BLaER1 treated with 17β-estradiol and CSF1 and Interleukin-3, amounts not matched to agents 10 nM and 100 nM (cell line): ENCODE measurements around the gene NAA16.
A peak's percentile ranks its signal among the peaks of the same experiment; 100 is the strongest.

ENCODE experiments used
- H3K27ac ChIP-seq, 11 experiments: shearing (Covaris generic); formaldehyde crosslinking; 2 replicates each; pipeline ENCODE4 v1.8.1; 2022
- H3K27me3 ChIP-seq, 11 experiments: shearing (Covaris generic); formaldehyde crosslinking; 2 replicates each; pipeline ENCODE4 v1.8.1; 2022
- H3K36me3 ChIP-seq, 11 experiments: shearing (Covaris generic); formaldehyde crosslinking; 2 replicates each; pipeline ENCODE4 v1.8.1; 2022
- H3K4me1 ChIP-seq, 10 experiments: shearing (Covaris generic); formaldehyde crosslinking; 2 replicates each; pipeline ENCODE4 v1.8.1; 2022
- H3K4me2 ChIP-seq, 11 experiments: shearing (Covaris generic); formaldehyde crosslinking; 2 replicates each; pipeline ENCODE4 v1.8.1; 2022
- H3K4me3 ChIP-seq, 10 experiments: shearing (Covaris generic); formaldehyde crosslinking; 2 replicates each; pipeline ENCODE4 v1.8.1; 2022
- H3K9ac ChIP-seq, 11 experiments: shearing (Covaris generic); formaldehyde crosslinking; 2 replicates each; pipeline ENCODE4 v1.8.1; 2022
- H3K9me3 ChIP-seq, 11 experiments: shearing (Covaris generic); formaldehyde crosslinking; replicated peaks in 1 of 11; 2 replicates each; pipeline ENCODE4 v1.8.1; 2022
- H4K20me1 ChIP-seq, 11 experiments: shearing (Covaris generic); formaldehyde crosslinking; 2 replicates each; pipeline ENCODE4 v1.8.1; 2022
- Cebpa-rat ChIP-seq, 11 experiments: shearing (Covaris generic); IDR thresholded peaks; 2 replicates each; pipeline ENCODE4 v1.8.1; 2022

NAA16 gene

DNA sequence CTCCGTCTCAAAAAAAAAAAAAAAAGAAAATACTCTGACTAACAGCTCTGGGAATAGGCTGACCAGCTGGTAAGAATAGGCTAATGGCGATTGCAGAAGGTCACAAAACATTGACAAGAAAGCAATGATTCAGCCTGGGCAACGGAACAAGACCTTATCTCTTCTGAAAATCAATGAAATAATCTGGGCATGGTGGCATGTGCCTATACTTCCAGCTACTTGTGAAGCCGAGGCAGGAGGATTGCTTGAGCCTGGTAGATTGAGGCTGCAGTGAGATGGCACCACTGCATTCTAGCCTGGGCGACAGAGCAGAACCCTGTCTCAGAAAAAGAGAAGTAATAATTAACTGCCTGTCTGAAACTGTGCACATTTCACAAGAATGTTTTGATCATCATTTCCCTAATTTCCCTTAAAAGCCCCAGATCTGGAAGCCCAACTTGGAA lies 28.9 kb upstream of the NAA16 start:
- peak in 1 of 11 experiments; percentile 48; a peak in 1 of 22 replicates for TF ChIP-seq Cebpa-rat (IDR thresholded peaks at IDR 0.05)
- Histone ChIP-seq H3K27ac (peak overlapping the region in 8 of 11 experiments; percentile 47 to 86 (median 70); a peak in 15 of 22 replicates), H4K20me1 (no peaks in the 10 kb centered on the region), H3K27me3 (no peaks in the 10 kb centered on the region), H3K9me3 (peaks cover 0 to 11% (median 3%) of the 10 kb centered on the region in 11 experiments; a peak in 7 of 22 replicates), H3K36me3 (no peaks in the 10 kb centered on the region), H3K4me2 (peak overlapping the region; percentile 1 to 78 (median 43); a peak in 18 of 22 replicates), H3K4me3 (no peak overlapping the region), H3K4me1 (peaks cover 0 to 28% (median 20%) of the 10 kb centered on the region in 10 experiments; a peak in 18 of 20 replicates), H3K9ac (peak overlapping the region in 4 of 11 experiments; percentile 7 to 65 (median 46); a peak in 7 of 22 replicates)

DNA sequence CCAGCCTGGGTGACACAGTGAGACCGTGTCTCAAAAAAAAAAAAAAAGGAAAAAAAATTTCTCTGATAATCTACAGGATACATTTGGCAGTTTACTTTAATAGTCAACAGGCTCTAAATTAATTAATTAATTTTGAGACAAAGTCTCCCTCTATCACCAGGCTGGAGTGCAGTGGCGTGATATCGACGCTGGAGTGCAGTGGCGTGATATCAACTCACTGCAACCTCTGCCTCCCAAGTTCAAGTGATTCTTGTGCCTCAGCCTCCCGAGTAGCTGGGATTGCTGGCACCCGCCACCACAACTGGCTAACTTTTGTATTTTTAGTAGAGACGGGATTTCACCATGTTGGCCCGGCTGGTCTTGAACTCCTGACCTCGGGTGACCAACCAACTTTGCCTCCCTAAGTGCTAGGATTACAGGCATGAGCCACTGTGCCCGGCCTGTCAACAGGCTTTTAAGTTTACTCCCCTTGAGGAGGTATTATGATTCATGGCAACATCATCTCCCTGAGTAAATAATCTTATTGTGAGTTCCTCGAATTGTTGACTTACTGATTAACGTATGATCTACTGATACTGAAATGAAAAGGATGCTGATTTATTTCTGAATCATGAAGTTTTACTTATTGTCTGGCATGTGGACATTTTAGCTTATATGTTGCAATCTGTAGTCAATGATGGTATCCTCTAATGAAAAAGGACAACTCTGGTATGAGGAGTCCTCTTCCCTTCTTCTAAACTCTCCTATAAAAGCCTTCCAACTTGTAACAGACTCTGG lies 26.4 kb upstream of the NAA16 start:
- no peak overlapping the region for H3K9ac ChIP-seq

DNA sequence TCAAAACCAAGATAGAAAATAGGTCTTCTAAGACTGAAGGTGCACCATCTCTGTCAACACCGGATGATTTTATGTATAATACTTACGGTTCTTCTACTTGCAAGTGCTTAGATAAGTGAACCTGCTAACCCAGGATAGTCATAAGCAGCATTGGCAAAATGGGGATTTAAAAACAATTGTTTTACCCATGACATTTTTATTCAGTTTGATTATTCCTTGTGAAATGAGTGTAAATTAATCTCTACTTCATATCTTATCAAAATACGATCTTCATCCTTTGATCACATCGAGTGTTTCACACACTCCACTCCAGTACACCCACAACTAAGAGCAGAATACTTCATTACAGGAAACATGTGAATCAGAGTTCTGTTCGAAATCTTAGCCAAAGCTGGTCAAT lies 24.7 kb upstream of the NAA16 start:
- Histone ChIP-seq H3K4me3 (no peak overlapping the region), H3K4me2 (no peak overlapping the region), H3K27me3 (no peaks in the 10 kb centered on the region), H3K9me3 (peaks cover 0 to 13% (median 6%) of the 10 kb centered on the region in 11 experiments; a peak in 10 of 22 replicates), H3K27ac (no peak overlapping the region), H3K4me1 (peaks cover 0 to 20% (median 17%) of the 10 kb centered on the region in 10 experiments; a peak in 18 of 20 replicates), H3K9ac (no peak overlapping the region), H4K20me1 (no peaks in the 10 kb centered on the region), H3K36me3 (no peaks in the 10 kb centered on the region)
- no peak for TF ChIP-seq Cebpa-rat (IDR thresholded peaks at IDR 0.05)

More for the DNA sequence above, 26.4 kb upstream of the NAA16 start:
- TF ChIP-seq Cebpa-rat (IDR thresholded peaks at IDR 0.05), result no peak
- Histone ChIP-seq H3K4me3 (no peak overlapping the region), H3K36me3 (no peaks in the 10 kb centered on the region), H3K27ac (no peak overlapping the region), H3K4me2 (no peak overlapping the region), H3K9me3 (peaks cover 0 to 11% (median 5%) of the 10 kb centered on the region in 11 experiments; a peak in 7 of 22 replicates), H3K27me3 (no peaks in the 10 kb centered on the region), H3K4me1 (peaks cover 0 to 28% (median 20%) of the 10 kb centered on the region in 10 experiments; a peak in 18 of 20 replicates), H4K20me1 (no peaks in the 10 kb centered on the region)

DNA sequence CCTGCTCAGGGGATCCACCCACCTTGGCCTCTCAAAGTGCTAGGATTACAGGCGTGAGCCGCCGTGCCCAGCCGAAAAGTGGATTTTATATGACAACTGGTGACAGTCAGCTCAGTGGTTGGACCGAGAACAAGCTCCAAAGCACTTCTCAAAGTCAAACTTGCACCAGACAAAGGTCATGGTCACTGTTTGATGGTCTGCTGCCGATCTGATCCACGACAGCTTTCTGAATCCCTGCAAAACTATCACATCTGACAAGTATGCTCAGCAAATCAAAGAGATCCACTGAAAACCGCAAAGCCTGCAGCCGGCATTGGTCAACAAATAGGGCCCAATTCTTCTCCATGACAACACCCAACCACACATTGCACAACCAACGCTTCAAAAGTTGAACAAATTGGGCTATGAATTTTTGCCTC lies 21.6 kb upstream of the NAA16 start:
- Histone ChIP-seq H3K4me1 (no peaks in the 10 kb centered on the region), H3K36me3 (no peaks in the 10 kb centered on the region), H3K9ac (no peak overlapping the region), H3K4me3 (no peak overlapping the region), H3K4me2 (no peak overlapping the region), H4K20me1 (no peaks in the 10 kb centered on the region), H3K9me3 (peaks cover 7 to 34% (median 24%) of the 10 kb centered on the region in 11 experiments; a peak in 20 of 22 replicates), H3K27ac (no peak overlapping the region), H3K27me3 (no peaks in the 10 kb centered on the region)
- no peak for TF ChIP-seq Cebpa-rat (IDR thresholded peaks at IDR 0.05)

DNA sequence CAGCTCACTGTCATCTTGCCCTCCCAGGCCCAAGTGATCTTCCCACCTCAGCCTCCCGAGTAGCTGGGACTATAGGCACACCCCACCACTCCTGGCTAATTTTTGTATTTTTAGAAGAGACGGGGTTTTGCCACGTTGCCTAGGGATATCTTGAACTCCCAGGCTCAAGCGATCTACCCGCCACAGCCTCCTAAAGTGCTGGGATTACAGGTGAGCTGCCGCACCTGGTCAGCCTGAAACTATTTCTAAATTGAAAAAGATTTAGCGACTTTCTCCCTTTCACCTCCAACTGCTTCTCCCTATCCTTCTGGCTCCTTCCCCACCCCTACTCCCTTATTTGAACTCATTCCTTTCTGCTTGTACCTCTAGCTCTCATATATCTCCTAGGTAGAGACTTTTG lies 19.8 kb upstream of the NAA16 start:
- Histone ChIP-seq H3K4me1 (no peaks in the 10 kb centered on the region), H3K4me2 (no peak overlapping the region), H3K4me3 (no peak overlapping the region), H3K9me3 (peaks cover 7 to 34% (median 23%) of the 10 kb centered on the region in 11 experiments; a peak in 20 of 22 replicates), H4K20me1 (no peaks in the 10 kb centered on the region), H3K36me3 (no peaks in the 10 kb centered on the region), H3K27ac (no peak overlapping the region), H3K27me3 (no peaks in the 10 kb centered on the region), H3K9ac (no peak overlapping the region)
- TF ChIP-seq Cebpa-rat (IDR thresholded peaks at IDR 0.05), result no peak

DNA sequence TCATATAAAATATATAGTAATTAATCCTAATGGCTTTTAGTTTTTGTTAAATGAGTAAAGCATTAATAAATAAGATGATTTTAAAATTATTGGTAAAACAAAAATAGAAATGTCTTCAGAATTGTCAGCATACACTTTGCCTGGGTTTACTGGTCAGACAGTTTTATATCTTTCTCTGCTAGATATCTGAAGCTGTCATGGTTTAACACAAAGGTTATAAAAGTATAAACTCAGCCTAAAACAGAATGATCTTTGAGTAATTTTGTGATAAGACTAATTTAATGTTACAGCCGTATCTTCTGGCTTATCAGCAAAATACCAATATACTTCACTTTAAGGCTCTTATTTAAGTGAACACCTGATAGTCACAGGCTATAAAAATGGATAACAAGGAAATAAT lies 17.8 kb upstream of the NAA16 start:
- Histone ChIP-seq H3K36me3 (no peaks in the 10 kb centered on the region), H4K20me1 (no peaks in the 10 kb centered on the region), H3K4me1 (no peaks in the 10 kb centered on the region), H3K9me3 (peaks cover 7 to 34% (median 23%) of the 10 kb centered on the region in 11 experiments; a peak in 20 of 22 replicates), H3K9ac (no peak overlapping the region), H3K4me2 (no peak overlapping the region), H3K27me3 (no peaks in the 10 kb centered on the region), H3K4me3 (no peak overlapping the region), H3K27ac (no peak overlapping the region)
- no peak for TF ChIP-seq Cebpa-rat (IDR thresholded peaks at IDR 0.05)

DNA sequence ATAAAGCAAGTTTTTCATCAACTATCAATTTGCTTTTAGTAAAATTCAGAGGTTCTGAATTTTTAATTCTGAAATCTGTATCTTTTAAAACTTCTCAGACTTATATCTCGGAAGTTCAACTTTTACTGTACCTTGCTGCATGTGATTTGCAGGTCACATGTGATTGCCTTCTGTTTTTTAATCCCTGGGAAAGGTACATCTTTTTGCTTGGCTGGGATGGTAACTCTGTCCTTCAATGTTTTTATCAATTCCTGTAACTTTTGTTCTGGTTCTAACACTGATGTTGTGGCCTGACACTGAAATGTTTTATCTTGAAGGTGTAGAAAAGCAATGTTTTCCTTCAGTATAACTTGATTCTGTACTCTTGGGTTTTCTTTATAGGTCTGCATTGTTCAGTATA lies 16.2 kb upstream of the NAA16 start:
- Histone ChIP-seq H3K9ac (no peak overlapping the region), H3K4me1 (no peaks in the 10 kb centered on the region), H3K9me3 (peaks cover 7 to 29% (median 23%) of the 10 kb centered on the region in 11 experiments; a peak in 20 of 22 replicates), H3K4me3 (no peak overlapping the region), H3K4me2 (no peak overlapping the region), H4K20me1 (no peaks in the 10 kb centered on the region), H3K27me3 (no peaks in the 10 kb centered on the region), H3K36me3 (no peaks in the 10 kb centered on the region), H3K27ac (no peak overlapping the region)
- no peak for TF ChIP-seq Cebpa-rat (IDR thresholded peaks at IDR 0.05)

DNA sequence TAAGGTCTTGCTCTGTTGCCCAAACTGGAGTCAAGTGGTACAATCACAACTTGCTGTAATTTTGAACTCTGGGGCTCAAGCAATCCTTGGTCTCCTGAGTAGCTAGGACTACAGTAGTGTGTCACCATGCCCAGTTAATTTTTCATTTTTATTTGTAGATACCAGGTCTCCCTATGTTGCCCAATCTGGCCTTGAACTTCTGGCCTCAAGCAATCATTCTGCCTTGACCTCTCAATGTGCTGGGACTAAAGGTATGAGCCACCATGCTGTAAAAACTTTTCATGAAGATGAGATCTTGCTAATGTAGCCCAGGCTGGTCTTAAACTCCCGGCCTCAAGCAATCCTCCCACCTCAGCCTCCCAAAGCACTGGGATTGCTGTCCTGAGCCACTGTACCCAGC lies 15.1 kb upstream of the NAA16 start:
- Histone ChIP-seq H3K9me3 (peaks cover 7 to 28% (median 22%) of the 10 kb centered on the region in 11 experiments; a peak in 20 of 22 replicates), H3K9ac (no peak overlapping the region), H3K27ac (no peak overlapping the region), H3K4me2 (no peak overlapping the region), H3K4me3 (no peak overlapping the region), H3K27me3 (no peaks in the 10 kb centered on the region), H3K4me1 (no peaks in the 10 kb centered on the region), H4K20me1 (no peaks in the 10 kb centered on the region), H3K36me3 (no peaks in the 10 kb centered on the region)
- no peak for TF ChIP-seq Cebpa-rat (IDR thresholded peaks at IDR 0.05)

DNA sequence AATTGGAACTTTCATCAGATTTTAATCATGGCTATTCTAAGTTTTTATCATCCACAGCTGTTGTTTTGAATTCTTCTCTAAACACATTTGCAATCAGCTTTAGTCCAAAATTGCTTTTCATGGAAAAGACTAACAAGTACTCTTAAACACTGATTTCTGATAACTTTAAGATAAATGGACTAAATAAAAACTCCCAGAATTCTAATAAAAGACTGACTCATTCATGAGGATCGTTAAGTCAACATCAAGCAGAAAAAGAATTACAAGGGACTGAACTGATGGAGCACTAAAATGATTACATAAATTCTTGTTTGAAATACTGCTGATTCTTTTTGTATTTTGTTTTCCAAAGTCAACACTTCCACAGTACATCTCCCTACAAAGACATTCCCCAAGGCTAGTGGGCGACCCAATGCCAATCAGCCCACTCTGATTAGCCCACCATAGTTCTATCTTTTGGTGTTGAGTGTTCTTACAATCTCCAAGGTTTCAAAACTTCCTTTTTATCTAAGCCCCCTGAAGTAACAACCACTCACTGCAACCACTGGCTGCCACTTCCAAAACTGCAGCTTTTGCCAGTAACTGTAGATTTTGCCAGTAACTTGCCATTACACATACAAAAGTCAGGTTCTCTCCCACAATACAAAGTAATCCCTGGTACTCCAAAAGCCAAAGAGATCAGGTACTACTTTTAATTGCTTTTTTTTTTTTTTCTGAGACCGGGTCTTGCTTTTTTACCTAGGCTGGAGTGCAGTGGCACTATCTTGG lies 14.0 kb upstream of the NAA16 start:
- no peaks in the 10 kb centered on the region for H3K27me3 ChIP-seq
- TF ChIP-seq Cebpa-rat (IDR thresholded peaks at IDR 0.05), result no peak
- H3K4me1 ChIP-seq, result no peaks in the 10 kb centered on the region
- no peaks in the 10 kb centered on the region for H4K20me1 ChIP-seq
- no peak overlapping the region for H3K27ac ChIP-seq
- H3K4me3 ChIP-seq, result no peak overlapping the region
- H3K9me3 ChIP-seq, result peaks cover 7 to 21% (median 19%) of the 10 kb centered on the region in 11 experiments; a peak in 19 of 22 replicates
- no peak overlapping the region for H3K9ac ChIP-seq
- H3K36me3 ChIP-seq, result no peaks in the 10 kb centered on the region
- H3K4me2 ChIP-seq, result no peak overlapping the region
